HG03045 (cell line): Measurements from ENCODE around the gene ARHGEF19.

Experiments
- ATAC-seq: cut with Tn5 transposase; IDR thresholded peaks from one replicate; pipeline ENCODE4 v1.9.1; 2021; ENCODE audit warnings: mild to moderate bottlenecking, moderate library complexity; ENCODE audit not compliant: unreplicated experiment

Gene ARHGEF19

GRCh38 chr1:16152481-16153087, 59.9 kb downstream of the ARHGEF19 start:
- no peak for ATAC-seq

DNA sequence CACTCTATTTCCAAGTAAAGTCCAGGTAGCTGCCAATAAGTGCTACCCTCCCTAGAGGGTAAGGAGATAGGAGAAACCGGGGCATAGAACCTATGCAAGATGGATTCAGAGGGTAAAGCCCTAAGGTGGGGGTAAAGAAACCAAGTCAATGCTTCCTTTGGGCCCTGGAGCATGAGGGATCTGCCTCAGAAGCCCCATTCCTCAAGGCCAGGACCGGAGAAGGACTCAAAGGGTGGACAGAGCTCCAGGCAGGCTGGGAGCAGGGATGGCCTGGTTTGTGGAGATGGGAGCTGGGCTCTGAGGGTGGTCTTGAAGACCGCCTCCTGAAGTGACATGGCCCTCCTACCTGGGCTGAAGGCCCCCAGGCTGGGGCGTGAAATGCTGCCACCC, 60.5 kb downstream of the ARHGEF19 start:
- no peak for ATAC-seq

DNA sequence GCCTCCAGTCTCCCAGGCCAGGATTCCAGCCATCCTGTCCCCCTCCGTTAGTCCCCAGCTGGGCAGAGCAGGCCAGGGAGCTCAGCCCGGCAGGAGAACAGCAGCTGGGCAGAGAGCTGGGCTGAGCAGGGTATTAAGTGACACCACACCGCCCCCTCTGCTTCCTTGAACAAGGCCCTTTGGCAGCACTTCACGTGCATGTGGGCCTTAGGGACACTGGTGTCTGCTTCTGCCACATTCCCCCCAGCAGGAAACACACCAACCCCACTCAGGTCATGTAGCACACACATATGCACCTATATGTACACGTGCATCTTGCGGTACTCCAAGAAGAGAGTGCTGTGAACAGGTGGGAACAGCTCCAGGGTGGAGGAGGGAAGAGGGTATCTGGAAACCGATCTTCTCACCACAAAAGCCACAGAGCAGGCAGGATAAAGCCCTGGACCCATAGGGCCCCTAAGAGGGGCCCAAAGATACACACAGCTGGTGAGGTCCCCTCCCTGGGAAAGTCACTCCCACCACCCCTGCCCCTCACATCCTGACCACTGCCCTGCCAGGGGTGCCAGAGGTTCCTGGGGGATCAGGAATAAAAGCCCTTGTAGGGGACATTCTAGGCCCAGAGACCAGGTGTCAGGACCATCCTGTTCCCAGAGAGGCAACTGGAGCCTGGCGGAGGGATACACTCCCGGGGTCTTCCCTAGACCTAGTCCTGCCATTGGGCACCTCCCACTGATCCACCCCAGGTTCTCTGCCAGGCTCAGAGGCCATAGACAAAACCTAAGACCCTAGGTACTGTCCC, 61.1 kb downstream of the ARHGEF19 start:
- ATAC-seq = no peak

DNA sequence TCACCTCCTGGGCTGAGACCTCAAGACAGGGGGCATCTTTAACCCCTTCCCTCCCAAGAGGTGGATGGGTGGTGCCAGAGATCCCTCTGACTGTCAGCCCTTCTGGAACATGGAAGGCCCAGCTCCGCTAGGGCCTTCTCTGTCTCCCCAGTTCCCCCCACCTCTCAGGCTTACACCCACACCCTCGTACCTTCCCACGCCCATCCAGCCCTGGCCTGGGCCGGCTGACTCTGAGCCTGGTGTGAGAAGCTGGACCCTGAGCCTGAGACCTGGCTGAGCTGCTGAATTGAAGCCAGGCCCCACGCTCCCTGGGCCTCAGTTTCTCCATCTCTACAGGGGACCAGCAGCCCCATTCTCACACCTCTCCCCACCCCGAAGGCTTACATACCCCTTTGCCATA, 61.9 kb downstream of the ARHGEF19 start:
- ATAC-seq = no peak

DNA sequence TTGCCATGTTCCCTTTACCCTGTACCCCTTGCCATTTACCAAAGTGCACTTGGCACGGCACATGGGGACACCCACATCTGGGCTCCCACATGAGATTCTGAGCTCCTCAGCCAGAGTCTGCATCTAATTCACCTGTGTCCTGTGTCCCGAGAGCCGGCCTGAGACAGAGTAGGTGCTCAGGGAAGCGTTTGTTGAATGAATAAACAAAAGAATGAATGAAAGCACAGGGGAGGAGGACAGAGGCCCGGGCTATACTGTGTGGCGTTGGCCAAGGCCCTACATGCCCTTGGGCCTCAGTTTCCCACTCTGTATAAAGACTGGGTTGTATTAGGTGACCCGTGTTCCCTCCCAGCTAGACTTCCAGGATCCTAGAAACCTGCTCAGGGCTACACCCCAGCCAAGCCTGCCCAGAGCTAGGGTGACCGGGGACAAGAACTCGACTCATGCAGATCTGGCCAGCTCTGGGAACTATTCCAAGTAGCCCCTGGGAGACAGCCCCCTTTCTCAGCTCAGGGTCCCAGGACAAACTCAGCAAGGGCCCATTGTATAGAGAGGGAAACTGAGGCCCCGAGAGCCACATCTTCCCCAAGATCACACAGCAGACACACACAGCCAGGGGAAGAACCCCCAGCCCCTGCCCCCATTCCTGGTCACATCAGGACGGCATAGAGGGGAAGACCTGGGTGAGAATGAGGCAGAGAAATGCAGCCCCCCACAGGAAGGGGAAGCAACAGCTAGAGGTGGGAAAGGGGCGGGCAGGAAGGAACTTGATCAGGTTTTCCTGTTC, 62.6 kb downstream of the ARHGEF19 start:
- no peak for ATAC-seq

GRCh38 chr1:16149146-16149545, 63.3 kb downstream of the ARHGEF19 start:
- no peak for ATAC-seq

DNA sequence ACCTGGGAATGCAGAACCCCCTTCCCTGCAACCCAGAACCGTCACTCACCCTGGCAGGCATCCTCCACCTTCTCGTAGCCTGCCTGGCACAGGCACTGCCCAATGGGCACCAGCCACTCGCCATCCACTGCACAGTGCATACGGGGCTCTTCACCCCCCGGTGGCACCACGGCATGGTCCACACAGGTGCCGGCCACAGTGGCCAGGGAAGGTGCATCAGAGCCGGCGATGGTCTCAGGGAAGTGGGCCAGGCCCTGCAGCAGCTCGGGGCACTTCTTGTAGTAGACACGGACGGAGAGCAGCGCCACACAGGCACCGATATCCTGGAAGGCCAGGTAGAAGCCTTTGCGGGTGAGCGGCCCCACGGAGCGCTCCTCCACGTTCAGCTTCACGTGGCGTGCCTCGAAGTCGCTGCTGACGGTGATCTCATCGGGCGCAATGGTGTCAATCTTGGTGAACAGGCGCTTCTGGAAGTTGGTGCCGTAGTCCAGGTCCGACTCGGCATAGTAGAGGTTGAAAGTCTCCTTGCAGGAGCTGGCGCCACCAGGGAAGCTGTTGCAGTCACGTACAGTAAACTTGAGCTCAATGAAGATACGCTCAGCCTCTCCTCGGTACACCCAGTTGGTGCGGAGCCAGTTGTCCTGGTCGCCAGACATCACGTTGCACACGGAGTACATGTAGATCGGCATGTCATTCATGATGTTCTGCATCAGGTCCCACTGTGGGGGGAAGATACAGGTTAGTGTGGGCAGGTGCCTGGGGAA, 63.9 kb downstream of the ARHGEF19 start:
- ATAC-seq = no peak
